HepG2 (cell line): ENCODE measurements around the gene PRR19. TPM values are rescaled to one million over a fixed set of nuclear protein-coding genes. Genes with fewer than 3 reads are reported as not detected.

Source experiments
- AGO1 ChIP-seq: fragments of 200-400 bp; formaldehyde crosslinking; IDR thresholded peaks from 2 replicates; pipeline ENCODE4 v1.6.1; 2017; ENCODE audit warnings: mild to moderate bottlenecking, low read depth, low read length, moderate library complexity; ENCODE audit not compliant: poor library complexity, severe bottlenecking
- AKNA ChIP-seq: sonication (generic); formaldehyde crosslinking; IDR thresholded peaks from 2 replicates; pipeline ENCODE4 v1.4.0; 2020; ENCODE audit warnings: missing genetic modification reagents, borderline replicate concordance
- CAMTA2 ChIP-seq: sonication (generic); formaldehyde crosslinking; IDR thresholded peaks from 2 replicates; pipeline ENCODE4 v1.4.0; 2020; ENCODE audit warnings: mild to moderate bottlenecking, missing genetic modification reagents, borderline replicate concordance
- RXRA ChIP-seq: sonication (generic); formaldehyde crosslinking; IDR thresholded peaks from 2 replicates; pipeline ENCODE4 v1.5.1; 2020; ENCODE audit warnings: missing genetic modification reagents
- SATB2 ChIP-seq: sonication (generic); formaldehyde crosslinking; IDR thresholded peaks from 2 replicates; pipeline ENCODE4 v1.5.0; 2020; ENCODE audit warnings: missing genetic modification reagents
- THAP7 ChIP-seq: sonication (generic); formaldehyde crosslinking; IDR thresholded peaks from 2 replicates; pipeline ENCODE4 v1.8.1; 2023; ENCODE audit warnings: mild to moderate bottlenecking, missing genetic modification reagents
- ZNF616 ChIP-seq: sonication (generic); formaldehyde crosslinking; IDR thresholded peaks from 2 replicates; pipeline ENCODE4 v1.5.0; 2020; ENCODE audit warnings: low read depth, mild to moderate bottlenecking, missing genetic modification reagents
- polyA plus RNA-seq, 8 experiments: library from polyadenylated mRNA; depleted of rRNA in 3 of 8; stranded (reverse) in 7 of 8; unstranded in 1 of 8; fragments of >200 nt; fragmentation: Illumina TruSeq in 4 of 8; extraction: Trizol in 4 of 8; gene quantifications; 2 replicates each; pipeline versions ENCODE4 v1.2.1 to v1.2.3, GENCODE V29; 2011 to 2016; ENCODE audit warnings: low read depth in 4 of 8, missing spikeins in 1 of 8, mixed read lengths in 1 of 8; ENCODE audit not compliant: insufficient read depth in 1 of 8
- total RNA-seq, 5 experiments: library from RNA; depleted of rRNA; stranded (reverse); fragments of >200 nt; fragmentation: Illumina TruSeq; extraction: Trizol; gene quantifications; 2 replicates each; pipeline ENCODE4 v1.2.3, GENCODE V29; 2016; ENCODE audit warnings: low read depth in 1 of 5
- TF ChIP-seq, protein P1 (sequence below): sonication (generic); formaldehyde crosslinking; IDR thresholded peaks from 2 replicates; pipeline ENCODE4 v1.4.0; 2020; ENCODE audit warnings: low read depth, missing genetic modification reagents
- TF ChIP-seq, protein P2 (sequence below): sonication (generic); formaldehyde crosslinking; IDR thresholded peaks from 2 replicates; pipeline ENCODE4 v1.4.0; 2020; ENCODE audit warnings: missing genetic modification reagents
- TF ChIP-seq, protein P3 (sequence below): IDR thresholded peaks from 2 replicates; pipeline ENCODE4 v1.6.1; 2016; ENCODE audit warnings: missing compliant biosample characterization, missing genetic modification reagents, borderline replicate concordance
- TF ChIP-seq, protein P4 (sequence below): sonication (generic); formaldehyde crosslinking; conservative IDR thresholded peaks from 2 replicates; pipeline ENCODE4 v1.4.0; 2020; ENCODE audit warnings: missing genetic modification reagents

Gene PRR19
- total and polyA plus RNA-seq, 2 of the 13 experiments (the other 11 are each of a cell fraction or from before 2014, with no cell fraction given): 0.21 to 0.33 TPM

- TF ChIP-seq, protein P1, sequence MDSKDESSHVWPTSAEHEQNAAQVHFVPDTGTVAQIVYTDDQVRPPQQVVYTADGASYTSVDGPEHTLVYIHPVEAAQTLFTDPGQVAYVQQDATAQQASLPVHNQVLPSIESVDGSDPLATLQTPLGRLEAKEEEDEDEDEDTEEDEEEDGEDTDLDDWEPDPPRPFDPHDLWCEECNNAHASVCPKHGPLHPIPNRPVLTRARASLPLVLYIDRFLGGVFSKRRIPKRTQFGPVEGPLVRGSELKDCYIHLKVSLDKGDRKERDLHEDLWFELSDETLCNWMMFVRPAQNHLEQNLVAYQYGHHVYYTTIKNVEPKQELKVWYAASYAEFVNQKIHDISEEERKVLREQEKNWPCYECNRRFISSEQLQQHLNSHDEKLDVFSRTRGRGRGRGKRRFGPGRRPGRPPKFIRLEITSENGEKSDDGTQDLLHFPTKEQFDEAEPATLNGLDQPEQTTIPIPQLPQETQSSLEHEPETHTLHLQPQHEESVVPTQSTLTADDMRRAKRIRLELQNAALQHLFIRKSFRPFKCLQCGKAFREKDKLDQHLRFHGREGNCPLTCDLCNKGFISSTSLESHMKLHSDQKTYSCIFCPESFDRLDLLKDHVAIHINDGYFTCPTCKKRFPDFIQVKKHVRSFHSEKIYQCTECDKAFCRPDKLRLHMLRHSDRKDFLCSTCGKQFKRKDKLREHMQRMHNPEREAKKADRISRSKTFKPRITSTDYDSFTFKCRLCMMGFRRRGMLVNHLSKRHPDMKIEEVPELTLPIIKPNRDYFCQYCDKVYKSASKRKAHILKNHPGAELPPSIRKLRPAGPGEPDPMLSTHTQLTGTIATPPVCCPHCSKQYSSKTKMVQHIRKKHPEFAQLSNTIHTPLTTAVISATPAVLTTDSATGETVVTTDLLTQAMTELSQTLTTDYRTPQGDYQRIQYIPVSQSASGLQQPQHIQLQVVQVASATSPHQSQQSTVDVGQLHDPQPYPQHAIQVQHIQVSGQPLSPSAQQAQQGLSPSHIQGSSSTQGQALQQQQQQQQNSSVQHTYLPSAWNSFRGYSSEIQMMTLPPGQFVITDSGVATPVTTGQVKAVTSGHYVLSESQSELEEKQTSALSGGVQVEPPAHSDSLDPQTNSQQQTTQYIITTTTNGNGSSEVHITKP (CRISPR knock-in tag): peak; percentile 76
- TF ChIP-seq SATB2 (CRISPR knock-in tag) (no peak), RXRA (CRISPR knock-in tag) (peak; percentile 74), AKNA (CRISPR knock-in tag) (no peak), AGO1 (no peak), THAP7 (0 out of 2 replicates have a peak, but pooled peaks have one; percentile 60), CAMTA2 (0 out of 2 replicates have a peak, but pooled peaks have one; percentile 2), ZNF616 (peak; percentile 51; the same call in 1 of the 2 replicates)
- TF ChIP-seq, protein P2, sequence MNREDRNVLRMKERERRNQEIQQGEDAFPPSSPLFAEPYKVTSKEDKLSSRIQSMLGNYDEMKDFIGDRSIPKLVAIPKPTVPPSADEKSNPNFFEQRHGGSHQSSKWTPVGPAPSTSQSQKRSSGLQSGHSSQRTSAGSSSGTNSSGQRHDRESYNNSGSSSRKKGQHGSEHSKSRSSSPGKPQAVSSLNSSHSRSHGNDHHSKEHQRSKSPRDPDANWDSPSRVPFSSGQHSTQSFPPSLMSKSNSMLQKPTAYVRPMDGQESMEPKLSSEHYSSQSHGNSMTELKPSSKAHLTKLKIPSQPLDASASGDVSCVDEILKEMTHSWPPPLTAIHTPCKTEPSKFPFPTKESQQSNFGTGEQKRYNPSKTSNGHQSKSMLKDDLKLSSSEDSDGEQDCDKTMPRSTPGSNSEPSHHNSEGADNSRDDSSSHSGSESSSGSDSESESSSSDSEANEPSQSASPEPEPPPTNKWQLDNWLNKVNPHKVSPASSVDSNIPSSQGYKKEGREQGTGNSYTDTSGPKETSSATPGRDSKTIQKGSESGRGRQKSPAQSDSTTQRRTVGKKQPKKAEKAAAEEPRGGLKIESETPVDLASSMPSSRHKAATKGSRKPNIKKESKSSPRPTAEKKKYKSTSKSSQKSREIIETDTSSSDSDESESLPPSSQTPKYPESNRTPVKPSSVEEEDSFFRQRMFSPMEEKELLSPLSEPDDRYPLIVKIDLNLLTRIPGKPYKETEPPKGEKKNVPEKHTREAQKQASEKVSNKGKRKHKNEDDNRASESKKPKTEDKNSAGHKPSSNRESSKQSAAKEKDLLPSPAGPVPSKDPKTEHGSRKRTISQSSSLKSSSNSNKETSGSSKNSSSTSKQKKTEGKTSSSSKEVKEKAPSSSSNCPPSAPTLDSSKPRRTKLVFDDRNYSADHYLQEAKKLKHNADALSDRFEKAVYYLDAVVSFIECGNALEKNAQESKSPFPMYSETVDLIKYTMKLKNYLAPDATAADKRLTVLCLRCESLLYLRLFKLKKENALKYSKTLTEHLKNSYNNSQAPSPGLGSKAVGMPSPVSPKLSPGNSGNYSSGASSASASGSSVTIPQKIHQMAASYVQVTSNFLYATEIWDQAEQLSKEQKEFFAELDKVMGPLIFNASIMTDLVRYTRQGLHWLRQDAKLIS: no peak
- TF ChIP-seq, protein P3, sequence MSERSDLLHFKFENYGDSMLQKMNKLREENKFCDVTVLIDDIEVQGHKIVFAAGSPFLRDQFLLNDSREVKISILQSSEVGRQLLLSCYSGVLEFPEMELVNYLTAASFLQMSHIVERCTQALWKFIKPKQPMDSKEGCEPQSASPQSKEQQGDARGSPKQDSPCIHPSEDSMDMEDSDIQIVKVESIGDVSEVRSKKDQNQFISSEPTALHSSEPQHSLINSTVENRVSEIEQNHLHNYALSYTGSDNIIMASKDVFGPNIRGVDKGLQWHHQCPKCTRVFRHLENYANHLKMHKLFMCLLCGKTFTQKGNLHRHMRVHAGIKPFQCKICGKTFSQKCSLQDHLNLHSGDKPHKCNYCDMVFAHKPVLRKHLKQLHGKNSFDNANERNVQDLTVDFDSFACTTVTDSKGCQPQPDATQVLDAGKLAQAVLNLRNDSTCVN (CRISPR knock-in tag): no peak; the same call in 1 of the 2 replicates
- TF ChIP-seq, protein P4, sequence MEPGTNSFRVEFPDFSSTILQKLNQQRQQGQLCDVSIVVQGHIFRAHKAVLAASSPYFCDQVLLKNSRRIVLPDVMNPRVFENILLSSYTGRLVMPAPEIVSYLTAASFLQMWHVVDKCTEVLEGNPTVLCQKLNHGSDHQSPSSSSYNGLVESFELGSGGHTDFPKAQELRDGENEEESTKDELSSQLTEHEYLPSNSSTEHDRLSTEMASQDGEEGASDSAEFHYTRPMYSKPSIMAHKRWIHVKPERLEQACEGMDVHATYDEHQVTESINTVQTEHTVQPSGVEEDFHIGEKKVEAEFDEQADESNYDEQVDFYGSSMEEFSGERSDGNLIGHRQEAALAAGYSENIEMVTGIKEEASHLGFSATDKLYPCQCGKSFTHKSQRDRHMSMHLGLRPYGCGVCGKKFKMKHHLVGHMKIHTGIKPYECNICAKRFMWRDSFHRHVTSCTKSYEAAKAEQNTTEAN (CRISPR knock-in tag): no peak
These were observed 23.5 kb downstream of the PRR19 start, which contains the start of gene MEGF8 (continued) for GRCh38 chr19:42325308-42325895.
